GM12874 (cell line): Measurements from ENCODE around the gene TRPM2.

Experiments used
- CTCF ChIP-seq: IDR thresholded peaks from 2 replicates; pipeline ENCODE4 v1.5.1; 2011; ENCODE audit warnings: low read depth, mild to moderate bottlenecking, control low read depth, low read length, moderate library complexity; ENCODE audit not compliant: insufficient read depth

The TRPM2 gene

GRCh38 chr21:44425307-44425894, 72.0 kb downstream of the TRPM2 start:
- TF ChIP-seq CTCF, result no peak

- TF ChIP-seq CTCF, result no peak
Observed at GRCh38 chr21:44425895-44426662, 72.7 kb downstream of the TRPM2 start.

- no peak for TF ChIP-seq CTCF
Observed at GRCh38 chr21:44426663-44427191, 73.3 kb downstream of the TRPM2 start.

GRCh38 chr21:44427241-44428120, 74.1 kb downstream of the TRPM2 start:
- no peak for TF ChIP-seq CTCF

- TF ChIP-seq CTCF, result no peak
Observed at GRCh38 chr21:44428281-44428960, 75.0 kb downstream of the TRPM2 start.

- no peak for TF ChIP-seq CTCF
Observed at GRCh38 chr21:44429894-44430293, 76.5 kb downstream of the TRPM2 start.
